ENCODE measurements around the gene BACH2. TPM values are rescaled to one million over a fixed set of nuclear protein-coding genes. Genes with fewer than 3 reads are reported as not detected.

BACH2 gene
- total and polyA plus RNA-seq, 10 of the 15 experiments (the other 5 are each of a cell fraction or from before 2014, with no cell fraction given), result 0.03 to 0.28 (median 0.04) TPM; not detected in 3

DNA sequence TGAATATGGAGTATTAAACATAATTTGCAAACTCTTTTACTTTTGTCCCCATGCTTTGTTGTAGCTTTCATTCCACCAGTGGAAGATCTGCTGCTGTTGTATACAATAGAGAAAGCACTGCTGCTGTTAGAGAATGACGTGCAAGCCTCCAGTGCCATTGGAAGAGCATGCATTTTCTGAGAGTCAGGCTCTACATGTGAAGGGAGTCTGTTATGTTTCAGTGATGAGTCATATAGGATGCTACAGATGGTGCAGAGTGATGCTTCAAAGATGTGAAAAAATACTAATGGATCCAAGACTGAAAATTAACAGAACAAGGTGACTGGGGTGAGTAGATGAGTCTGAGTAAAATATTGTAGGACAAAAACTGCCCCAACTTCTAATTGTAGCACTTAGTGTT, 22.4 kb upstream of the BACH2 start:
- no peaks in the 10 kb centered on the region for H3K36me3 ChIP-seq (ENCODE audit: control insufficient read depth in 2 of 2, insufficient read depth in 2 of 2, low read length in 1 of 2)
- ChIA-PET CTCF (no interaction called here), RAD21 (ENCODE audit: unreplicated experiment) (no interaction called here), POLR2A (no interaction called here), SMC1A (ENCODE audit: uncharacterized antibody, unreplicated experiment) (interaction anchor here (0.8 kb wide), 1 partner anchor 9 kb away, joined by 3 read pairs; no protein-coding TSS in a partner anchor)
- H3K27ac ChIP-seq (ENCODE audit: control insufficient read depth, insufficient read depth), result no peak overlapping the region
- H4K20me1 ChIP-seq (ENCODE audit: control insufficient read depth, insufficient read depth), result no peaks in the 10 kb centered on the region
- TF ChIP-seq, protein P1, sequence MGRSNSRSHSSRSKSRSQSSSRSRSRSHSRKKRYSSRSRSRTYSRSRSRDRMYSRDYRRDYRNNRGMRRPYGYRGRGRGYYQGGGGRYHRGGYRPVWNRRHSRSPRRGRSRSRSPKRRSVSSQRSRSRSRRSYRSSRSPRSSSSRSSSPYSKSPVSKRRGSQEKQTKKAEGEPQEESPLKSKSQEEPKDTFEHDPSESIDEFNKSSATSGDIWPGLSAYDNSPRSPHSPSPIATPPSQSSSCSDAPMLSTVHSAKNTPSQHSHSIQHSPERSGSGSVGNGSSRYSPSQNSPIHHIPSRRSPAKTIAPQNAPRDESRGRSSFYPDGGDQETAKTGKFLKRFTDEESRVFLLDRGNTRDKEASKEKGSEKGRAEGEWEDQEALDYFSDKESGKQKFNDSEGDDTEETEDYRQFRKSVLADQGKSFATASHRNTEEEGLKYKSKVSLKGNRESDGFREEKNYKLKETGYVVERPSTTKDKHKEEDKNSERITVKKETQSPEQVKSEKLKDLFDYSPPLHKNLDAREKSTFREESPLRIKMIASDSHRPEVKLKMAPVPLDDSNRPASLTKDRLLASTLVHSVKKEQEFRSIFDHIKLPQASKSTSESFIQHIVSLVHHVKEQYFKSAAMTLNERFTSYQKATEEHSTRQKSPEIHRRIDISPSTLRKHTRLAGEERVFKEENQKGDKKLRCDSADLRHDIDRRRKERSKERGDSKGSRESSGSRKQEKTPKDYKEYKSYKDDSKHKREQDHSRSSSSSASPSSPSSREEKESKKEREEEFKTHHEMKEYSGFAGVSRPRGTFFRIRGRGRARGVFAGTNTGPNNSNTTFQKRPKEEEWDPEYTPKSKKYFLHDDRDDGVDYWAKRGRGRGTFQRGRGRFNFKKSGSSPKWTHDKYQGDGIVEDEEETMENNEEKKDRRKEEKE (IDR thresholded peaks at IDR 0.05), result no peak
- TF ChIP-seq SMARCA5 (IDR thresholded peaks at IDR 0.05), result no peak
- TF ChIP-seq SRF (IDR thresholded peaks at IDR 0.05; ENCODE audit: low read depth in 2 of 2, low read length in 2 of 2), result no peak
- TF ChIP-seq, protein P2, sequence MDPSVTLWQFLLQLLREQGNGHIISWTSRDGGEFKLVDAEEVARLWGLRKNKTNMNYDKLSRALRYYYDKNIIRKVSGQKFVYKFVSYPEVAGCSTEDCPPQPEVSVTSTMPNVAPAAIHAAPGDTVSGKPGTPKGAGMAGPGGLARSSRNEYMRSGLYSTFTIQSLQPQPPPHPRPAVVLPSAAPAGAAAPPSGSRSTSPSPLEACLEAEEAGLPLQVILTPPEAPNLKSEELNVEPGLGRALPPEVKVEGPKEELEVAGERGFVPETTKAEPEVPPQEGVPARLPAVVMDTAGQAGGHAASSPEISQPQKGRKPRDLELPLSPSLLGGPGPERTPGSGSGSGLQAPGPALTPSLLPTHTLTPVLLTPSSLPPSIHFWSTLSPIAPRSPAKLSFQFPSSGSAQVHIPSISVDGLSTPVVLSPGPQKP (IDR thresholded peaks at IDR 0.05; ENCODE audit: low read depth, low read length), result no peak
- no peak for TF ChIP-seq ZNF622 (IDR thresholded peaks at IDR 0.05)
- TF ChIP-seq RCOR1 (conservative IDR thresholded peaks at IDR 0.05; ENCODE audit: low read depth, low read length), result no peak
- TF ChIP-seq JUNB (IDR thresholded peaks at IDR 0.05), result no peak
- no peak for TF ChIP-seq CHD1 (IDR thresholded peaks at IDR 0.05; ENCODE audit: low read depth, low read length)
- TF ChIP-seq EP300 (IDR thresholded peaks at IDR 0.05; ENCODE audit: borderline replicate concordance in 1 of 2, control insufficient read depth in 1 of 2, low read depth in 2 of 2, low read length in 2 of 2), result no peak
- no peak for TF ChIP-seq SMC3 (IDR thresholded peaks at IDR 0.05; ENCODE audit: borderline replicate concordance, low read length)
- ATAC-seq (no peak), FAIRE-seq (no peak), DNase-seq (ENCODE audit: low read depth, low spot score) (no peak)
- no peak overlapping the region for H2AFZ ChIP-seq (ENCODE audit: control insufficient read depth, low read depth, low read length)
- no peak overlapping the region for H3K4me2 ChIP-seq (ENCODE audit: control insufficient read depth, insufficient read depth)
- no peak overlapping the region for H3K4me3 ChIP-seq
- H3K9ac ChIP-seq (ENCODE audit: control insufficient read depth, insufficient read depth, low read length), result no peak overlapping the region
- 41% methylated on average over 1 of the region's 1 CpG for WGBS (ENCODE audit: insufficient coverage, insufficient replicate concordance, low lambda C conversion rate, missing lambda C conversion rate)
- in situ Hi-C loops (cut with MboI), result no loop called here
- H3K9me3 ChIP-seq (replicated peaks; ENCODE audit: control insufficient read depth, insufficient read depth, low read length), result no peaks in the 10 kb centered on the region
- H3K27me3 ChIP-seq (replicated peaks in 1 of 2; ENCODE audit: control insufficient read depth in 2 of 2, insufficient read depth in 2 of 2, low read length in 1 of 2), result peaks cover 2 to 3% of the 10 kb centered on the region in 2 experiments; a peak in 2 of 4 replicates
- H3K79me2 ChIP-seq (ENCODE audit: control insufficient read depth, insufficient read depth, low read length), result no peaks in the 10 kb centered on the region
- intact Hi-C loops (cut with micrococcal nuclease; ENCODE audit: unreplicated experiment), result no loop called here
- no peaks in the 10 kb centered on the region for H3K4me1 ChIP-seq (ENCODE audit: control insufficient read depth, insufficient read depth, low read length)
- no TSS peak for BruUV-seq (replicated peaks)
